Glomerular visceral epithelial cell (primary cell): ENCODE measurements around the gene ZNF385B.
"Not testable (repeated sequence)": the region's sequence is repeated elsewhere in the genome, so short reads cannot be mapped to it uniquely, and the experiment has no call there.

Experiments
- DNase-seq: peaks from one replicate; pipeline ENCODE4 v3.0.0-alpha.2; 2016; ENCODE audit errors: extremely low spot score

ZNF385B gene

DNA sequence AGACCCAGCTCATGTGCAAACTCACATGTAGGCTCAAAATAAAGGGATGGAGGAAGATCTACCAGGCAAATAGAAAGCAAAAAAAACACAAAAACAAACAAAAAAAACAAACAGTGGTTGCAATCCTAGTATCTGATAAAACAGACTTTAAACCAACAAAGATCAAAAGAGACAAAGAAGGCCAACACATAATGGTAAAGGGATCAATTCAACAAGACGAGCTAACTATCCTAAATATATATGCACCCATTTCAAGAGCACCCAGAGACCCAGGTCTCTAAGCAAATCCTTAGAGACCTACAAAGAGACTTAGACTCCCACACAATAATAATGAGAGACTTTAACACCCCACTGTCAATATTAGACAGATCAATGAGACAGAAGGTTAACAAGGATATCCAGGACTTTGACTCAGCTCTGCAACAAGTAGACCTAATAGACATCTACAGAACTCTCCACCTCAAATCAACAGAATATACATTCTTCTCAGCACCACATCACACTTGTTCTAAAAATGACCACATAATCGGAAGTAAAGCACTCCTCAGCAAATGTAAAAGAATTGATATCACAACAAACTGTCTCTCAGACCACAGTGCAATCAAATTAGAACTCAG lies 229.5 kb downstream of the ZNF385B start:
- DNase-seq: not testable (repeated sequence)

DNA sequence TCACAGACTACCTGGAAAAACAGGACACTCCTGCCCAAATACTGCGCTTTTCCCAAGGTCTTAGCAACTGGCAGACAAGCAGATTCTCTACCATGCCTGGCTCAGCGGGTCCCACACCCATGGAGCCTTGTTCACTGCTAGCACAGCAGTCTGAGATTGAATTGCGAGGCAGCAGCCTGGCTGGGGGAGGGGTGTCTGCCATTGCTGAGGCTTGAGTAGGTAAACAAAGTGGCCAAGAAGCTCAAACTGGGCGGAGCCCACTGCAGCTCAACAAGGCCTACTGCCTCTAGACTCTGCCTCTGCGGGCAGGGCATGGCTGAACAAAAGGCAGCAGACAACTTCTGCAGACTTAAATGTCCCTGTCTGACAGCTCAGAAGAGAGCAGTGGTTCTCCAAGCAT lies 231.6 kb downstream of the ZNF385B start:
- not testable (repeated sequence) for DNase-seq

DNA sequence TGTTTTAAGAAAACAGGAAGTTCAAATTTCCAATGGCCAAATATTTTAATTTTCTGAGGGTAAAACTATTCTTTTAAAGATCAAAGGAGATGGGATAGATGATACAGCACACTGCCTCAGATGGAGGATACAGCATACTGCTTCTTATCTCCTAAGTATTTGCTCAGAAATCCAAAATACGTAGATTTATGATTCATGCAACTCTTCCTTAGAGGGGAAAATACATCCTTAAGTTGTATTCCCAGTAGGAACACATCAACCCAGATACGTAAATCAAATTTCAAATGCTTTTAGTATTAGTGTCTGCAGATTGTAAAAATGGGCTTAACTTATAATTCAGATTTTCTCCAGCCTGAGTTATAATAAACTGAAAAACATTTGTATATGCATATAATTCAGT lies 235.2 kb downstream of the ZNF385B start:
- DNase-seq: no peak

DNA sequence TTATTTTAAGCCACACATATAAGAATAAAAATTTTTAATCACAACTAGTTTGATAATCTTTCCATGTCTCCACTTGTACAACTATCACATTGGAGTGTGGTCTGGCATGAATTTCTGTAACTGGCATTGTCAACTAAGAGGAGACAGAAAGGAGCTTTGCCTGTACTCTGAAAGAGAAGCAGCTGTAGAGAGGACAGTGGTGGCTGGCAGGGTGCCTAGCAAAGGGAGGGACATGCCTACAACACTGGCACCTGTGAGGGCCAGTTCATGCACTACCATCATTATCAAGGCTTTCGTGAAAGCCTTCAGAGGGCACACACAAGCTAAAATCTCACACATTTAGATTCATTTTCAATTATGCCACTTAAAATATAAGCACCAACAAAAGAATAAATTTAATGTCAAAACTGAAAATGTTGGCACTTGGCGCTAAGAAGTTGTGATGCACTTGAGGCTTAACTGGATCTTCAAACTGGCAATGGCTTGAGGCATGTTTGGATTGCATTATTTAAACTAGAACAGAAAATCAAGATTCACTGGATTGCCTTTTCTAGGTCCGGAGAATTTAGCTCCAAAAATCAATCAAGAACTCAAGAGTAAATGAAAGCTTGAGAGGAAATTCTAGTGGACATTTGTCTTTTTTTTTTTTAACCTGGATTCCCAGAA lies 238.6 kb downstream of the ZNF385B start:
- DNase-seq: no peak

DNA sequence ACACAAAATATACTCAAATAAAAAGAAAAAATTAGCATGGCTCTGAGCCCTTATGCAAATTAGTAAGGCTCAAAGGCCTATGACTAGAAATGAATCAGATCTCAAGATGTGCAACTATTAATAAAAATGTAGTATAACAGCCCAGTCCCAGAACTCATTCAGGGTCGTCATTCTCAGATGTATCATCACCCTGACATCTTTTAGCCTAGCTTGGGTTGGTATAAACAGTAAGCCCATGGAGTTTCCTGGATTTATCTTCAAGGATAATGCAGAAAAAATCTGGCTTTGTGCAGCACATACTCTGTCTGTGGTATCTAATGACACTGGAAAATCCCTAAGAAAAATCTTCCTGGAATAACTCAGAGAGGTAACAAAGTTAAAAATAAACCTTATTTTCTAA lies 239.3 kb downstream of the ZNF385B start:
- no peak for DNase-seq

DNA sequence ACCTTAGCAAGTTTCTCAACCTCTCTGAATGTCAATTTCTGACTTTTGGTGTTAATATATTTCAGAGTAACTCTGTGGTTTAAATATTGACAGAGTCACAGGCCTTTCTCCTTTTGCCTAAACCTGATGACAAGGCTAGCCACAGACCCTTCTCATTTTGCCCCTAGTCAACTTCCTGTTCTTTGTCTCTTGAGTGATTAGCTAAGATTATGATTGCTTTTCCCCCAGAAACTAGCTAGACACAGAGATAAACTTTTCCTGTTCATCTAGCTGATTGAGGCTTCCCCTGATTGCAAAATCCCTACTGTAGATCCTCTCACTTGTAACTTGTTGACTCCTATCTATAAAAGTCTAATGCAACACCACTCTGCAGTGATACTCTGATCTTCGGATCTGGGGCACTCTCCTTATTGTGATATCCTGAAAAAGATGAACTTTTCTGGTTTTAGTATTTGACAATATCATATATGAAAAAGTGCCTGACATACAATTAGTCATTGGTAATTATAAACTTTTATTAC lies 241.4 kb downstream of the ZNF385B start:
- DNase-seq: no peak

DNA sequence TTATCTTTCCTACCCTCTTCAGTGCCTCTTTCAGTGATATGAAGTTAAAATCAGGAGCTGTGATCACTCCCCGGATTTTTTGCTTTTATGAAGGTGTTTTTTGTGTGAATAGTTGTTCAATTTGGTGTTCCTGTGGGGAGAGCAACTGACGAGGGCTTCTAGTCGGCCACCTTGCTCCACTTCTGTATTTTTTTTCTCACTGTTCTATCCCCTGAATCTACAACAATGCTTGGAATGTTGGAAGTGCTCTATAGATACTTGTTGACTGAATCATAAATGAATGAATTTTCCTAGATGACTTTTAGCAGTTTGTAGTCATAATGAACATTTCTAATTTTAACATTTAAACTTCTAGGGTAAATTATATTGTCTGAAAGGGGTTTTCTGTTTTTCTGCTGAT lies 247.3 kb downstream of the ZNF385B start:
- DNase-seq: no peak

DNA sequence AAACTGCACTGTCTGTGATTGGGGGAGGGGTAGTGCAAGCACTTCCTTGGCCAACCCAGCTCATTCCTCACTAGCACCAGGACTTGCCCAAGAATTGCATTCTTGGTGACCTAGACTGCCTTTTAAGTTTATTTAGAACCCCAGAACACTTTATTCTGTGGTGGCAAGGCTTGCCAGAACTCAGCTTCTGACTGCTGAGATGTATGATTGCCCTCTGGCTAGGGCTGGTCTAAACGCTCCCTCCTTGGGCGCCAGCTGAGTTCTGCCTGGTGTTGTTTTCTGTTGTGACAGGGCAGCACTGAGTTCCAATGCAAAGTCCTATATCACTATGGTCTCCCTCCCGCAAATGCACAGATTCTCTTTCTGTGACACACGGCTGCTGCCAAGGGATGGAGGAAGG lies 247.7 kb downstream of the ZNF385B start:
- DNase-seq: no peak

DNA sequence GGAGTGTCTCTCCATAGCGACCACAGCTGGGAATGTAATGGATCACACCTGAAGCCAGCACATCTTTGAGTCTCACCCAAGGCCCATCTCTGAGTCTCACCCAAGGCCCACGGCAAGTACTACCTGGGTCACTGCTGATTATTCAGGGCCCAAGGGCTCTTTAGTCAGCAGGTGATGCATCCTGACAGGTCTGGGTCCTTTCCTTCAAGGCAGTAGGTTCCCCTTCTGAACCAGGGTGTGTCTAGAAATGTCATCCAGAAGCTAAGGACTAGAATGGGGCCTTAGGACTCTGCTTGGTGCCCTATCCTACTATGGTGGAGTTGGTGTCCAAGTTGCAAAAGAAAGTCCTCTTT lies 248.1 kb downstream of the ZNF385B start:
- DNase-seq: no peak

DNA sequence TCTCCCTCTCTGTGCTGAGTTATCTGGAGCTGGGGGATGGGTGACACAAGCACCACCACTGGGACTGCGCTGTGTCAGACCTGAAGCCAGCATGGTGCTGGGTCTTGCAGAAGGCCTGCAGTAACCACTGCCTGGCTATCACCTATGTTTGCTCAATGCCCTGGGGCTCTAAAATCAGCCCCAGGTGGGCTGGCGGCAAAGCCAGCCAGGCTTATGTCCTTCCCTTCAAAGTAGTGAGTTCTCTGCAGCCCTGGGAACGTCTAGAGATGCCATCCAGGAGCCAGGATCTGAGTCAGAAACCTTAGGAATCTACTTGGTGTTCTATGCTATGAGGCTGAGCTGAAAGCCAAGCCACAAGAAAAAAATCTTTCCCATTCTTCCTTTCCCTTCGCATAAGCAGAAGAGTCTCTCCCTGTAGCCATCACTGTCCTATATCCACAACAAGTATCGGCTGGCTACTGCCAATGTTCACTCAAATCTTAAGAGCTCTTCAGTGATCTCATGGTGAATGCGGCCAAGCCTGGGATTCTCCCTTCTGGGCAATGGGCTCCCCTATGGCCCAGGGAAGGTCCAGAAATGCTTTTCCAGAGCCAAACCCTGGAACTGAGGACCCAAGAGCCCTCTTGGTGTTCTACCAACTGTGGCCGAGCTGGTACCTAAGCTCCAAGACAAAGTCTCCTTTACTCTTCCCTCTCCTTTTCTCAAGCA lies 248.7 kb downstream of the ZNF385B start:
- DNase-seq: no peak

DNA sequence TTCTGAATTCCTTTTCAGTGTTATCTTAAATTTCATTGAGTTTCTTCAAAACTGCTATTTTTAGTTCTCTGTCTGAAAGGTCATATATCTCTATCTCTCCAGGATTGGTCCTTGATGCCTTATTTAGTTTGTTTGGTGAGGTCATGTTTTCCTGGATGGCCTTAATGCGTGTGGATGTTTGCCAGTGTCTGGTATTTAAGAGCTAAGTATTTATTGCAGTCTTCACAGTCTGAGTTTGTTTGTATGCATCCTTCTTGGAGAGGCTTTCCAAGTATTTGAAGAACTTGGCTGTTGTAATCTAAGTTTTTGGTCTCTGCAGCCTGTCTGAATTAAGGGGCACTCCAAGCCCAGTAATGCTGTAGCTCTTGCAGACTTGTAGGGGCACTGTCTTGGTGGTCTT lies 249.3 kb downstream of the ZNF385B start:
- no peak for DNase-seq

DNA sequence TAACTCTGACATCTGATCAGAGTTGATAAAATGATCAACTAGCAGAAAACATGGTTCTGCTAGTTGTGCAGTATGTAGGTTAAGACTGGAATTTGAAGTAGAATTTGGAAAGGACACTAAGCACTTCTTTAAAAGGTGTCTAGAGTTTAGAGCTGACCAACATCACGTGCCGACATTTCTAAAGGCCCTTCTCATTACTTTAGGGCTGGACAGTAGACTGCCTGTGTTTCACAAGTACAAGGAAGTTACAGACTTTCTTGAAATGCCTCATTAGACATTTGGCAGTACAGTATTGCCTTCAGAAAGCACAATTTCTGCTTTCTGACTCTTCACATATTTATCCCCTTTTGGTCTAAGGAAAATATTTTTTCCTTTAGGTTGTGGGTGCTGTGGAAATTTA lies 255.3 kb downstream of the ZNF385B start:
- no peak for DNase-seq

DNA sequence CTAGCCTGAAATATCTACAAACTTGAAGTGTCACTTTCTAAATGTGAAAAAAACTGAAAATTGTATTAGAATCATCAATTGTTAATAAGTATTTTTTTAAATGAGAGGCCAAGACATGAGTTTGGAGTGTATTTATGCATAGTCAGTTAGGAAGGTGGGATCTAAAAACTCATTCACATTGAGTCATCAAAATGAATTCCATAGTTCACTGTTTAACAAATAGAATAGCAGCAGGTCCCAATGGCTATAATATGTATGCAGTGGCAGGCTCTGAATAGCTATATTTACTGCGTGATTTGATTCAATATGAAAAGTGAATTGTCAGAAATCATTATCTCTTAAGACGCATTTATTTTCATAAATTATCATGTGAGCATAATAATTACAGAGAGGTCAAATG lies 256.1 kb downstream of the ZNF385B start:
- no peak for DNase-seq

DNA sequence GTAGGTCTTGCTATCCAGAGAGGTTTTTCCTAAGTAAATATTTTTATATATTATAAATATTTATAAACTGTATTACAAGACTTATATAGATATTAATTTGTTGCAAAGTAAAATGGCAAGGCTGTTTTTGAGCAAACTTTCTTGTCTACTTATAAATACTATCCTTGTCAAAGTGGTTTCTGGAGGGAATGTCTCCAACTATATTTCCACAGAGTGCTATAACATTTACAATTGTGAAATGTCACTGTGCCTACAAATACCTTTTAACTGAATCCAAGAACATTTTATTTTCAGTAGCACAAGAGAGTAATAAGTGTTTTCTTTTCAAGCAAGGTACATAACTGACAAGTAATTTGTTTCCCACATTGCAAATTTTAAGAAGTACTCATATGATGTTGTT lies 256.8 kb downstream of the ZNF385B start:
- no peak for DNase-seq

DNA sequence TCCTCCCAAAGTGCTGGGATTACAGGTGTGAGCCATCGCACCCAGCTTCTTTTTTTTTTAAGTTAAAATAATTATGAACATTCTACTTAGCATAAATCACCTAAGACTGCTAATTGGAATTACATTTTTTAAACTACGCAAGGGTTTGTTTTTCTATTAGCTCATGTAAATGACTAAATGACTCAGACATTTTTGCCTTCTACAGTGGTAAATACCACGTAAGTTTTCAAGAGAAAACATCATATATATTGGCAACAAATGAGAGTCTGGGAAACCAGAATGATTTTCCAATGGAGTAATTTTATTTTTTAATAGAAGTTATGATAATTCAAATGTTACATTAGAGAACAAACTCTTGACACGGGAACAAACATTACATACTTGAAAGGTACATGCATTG lies 259.0 kb downstream of the ZNF385B start:
- DNase-seq: no peak

DNA sequence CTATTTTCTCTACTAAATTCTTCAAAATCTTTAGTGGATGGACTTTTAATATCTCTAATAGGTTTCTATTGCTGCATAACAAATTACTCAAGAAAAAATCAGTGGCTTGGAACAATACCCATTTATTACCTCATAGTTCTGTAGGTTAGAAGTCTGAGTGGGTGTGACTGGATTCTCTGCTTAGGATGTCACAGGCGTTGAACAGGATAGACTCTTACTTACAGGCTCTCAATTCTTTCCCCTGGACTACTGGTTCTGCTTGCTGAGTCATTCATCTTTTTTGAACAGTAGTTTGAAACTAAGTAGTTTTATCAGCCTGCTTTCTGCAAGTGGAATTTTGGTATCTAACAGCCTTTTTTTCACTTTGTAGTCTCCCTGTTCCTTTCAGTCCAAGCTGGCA lies 265.4 kb downstream of the ZNF385B start:
- DNase-seq: peak; percentile 71

DNA sequence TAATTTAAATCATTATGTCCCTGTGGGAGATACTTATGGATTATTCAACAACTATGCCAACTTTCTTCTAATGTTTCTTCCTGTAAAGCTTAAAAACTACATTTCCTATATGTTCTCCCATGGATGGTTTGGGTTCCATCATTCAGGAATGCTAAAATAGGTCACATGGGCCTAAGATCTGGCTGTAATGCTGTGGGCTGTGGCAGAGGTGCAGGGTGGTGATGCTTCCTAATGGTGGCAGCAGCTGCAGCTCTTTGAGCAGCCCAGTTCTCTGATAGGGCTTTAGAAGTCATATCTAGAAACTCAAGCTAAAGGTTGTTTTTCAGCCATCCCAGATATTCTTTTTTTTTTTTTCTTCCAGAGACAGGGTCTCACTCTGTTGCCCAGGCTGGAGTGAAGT lies 266.1 kb downstream of the ZNF385B start:
- no peak for DNase-seq

DNA sequence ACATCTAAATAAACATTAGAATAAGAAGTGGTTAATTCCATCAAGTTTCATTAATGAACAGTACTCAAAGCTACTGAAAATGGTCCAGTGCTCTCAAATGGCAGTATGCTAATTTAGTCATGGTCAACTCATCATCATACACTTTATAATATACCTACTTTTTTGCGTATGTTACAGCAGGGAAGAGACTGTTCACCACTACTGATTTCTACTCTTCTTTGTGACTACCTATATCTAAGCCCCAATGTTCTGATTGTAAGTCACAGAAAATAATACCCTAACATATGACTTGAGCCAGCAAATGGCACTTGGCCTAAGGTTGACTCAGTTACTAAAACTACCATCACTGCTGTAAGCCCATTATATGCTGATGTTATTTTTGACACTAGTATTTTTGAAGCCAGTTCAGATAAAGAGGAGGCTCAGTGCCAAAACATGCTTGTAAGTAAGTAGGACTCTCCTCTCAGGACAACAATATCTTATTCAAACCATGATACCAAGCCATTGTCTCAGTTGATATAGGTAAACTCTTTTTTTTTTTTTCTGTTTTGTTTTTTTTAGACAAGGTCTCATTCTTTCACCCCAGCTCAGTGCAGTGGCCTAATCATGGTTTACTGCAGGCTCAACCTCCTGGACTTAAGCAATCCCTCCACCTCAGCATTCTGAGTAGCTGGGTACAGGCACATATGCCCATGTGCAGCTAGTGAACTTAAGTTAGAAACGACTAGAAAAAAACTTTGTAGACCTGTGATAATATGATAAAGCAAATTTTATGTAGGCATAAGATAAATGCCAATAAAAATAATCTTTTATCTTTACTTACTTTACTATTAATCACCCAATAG lies 266.9 kb downstream of the ZNF385B start:
- DNase-seq: no peak

DNA sequence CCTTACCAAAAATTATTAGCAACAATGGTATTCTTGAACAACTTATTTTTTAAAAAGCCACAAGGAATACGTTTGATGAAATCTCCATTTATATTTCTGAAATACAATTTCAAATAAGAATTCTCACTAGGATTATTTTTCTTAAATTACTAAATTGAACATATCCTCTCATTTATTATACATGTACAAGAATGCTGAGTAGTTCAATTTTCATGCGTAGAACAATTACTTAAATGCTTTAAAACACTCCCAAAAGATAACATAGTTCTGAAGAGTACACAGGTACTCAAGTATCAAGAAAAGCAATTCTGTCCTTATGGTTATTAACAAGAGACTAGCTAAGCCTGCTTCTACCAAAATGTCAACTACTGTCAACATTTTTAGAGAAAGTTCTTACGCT lies 268.1 kb downstream of the ZNF385B start:
- DNase-seq: no peak

DNA sequence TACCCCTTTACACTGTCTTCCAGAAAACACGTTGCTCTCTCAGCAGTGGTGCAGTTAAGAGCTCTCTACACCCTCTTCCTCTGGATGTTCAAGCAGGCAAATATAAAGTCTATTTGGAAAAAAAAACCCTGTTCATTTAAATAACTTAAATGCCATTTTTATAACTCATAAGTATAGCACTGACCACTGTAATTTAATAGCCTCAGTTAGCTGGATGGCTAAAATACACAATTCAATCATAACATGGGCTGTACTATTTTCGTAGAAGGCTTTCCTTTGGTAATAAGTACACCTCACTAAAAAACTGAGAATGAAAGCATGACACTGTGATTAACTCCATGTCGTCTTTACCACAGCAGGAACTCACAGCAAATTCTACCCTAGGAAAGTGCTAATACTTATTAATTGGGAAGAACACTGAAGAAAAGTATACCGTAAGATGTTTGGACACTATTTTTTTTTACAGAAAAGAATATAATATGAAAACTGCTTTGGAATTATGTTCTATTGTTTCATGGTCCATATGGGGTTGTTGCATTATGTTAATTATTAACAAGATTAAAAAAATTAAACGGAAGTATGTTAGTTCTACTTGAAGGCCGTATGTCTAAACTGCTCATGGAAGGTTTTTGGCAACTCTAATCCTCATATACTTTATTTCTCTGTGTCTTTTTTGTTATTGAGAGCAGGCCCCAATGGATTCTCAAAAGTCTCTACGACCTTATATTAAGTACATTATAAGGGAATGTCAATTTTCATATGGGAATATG lies 269.1 kb downstream of the ZNF385B start:
- peak; percentile 59 for DNase-seq

DNA sequence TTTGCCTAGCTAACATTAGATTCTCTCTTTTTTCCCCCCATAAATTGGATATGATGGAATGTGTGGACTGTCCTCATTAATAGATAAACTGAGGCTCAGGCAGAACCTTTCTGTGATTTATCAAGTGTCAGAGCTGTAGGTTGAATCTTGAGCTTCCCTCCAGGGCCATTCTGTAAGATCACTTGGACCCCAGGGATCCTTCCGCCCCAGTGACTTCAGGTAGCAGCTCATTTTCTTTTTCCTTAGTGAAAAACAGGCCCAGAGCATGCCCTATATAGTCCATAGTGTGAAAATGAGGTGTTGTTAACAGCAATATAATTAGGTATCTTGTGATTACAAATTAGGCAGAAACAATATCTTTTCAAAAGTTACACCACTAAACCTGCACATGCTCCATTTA lies 269.7 kb downstream of the ZNF385B start:
- DNase-seq: no peak
